ENCODE data around the gene NT5DC1.

- TF ChIP-seq CTCF (IDR thresholded peaks at IDR 0.05) (no peak), POLR2A (IDR thresholded peaks at IDR 0.05) (no peak), EP300 (IDR thresholded peaks at IDR 0.05) (no peak)
These were observed 33.9 kb upstream of the NT5DC1 start for GRCh38 chr6:116066789-116067188.
